NCI-H2107 (cell line): ENCODE measurements around the gene P2RY11.

Source experiments
- DNase-seq: peaks from one replicate; lab custom pipeline; 2025; lab: John Stamatoyannopoulos, UW

P2RY11 gene

DNA sequence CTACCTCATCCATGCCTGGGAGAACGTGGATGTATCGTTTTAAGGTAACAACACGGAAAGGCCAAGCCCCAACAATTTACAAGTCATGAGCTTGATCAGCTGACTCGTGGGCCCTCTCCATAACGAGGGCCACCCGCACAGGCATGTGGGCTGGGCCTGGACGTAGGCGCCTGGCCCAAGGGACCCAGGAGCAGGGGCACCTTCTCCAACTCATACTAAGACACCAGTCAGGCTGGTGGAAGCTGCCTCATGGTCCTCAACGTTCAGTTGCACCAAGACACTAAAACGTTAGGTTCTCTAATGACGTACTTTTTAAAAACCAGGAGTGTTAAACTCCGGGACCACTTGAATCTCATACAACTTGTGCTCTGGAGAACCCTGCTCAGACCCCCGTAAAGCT, 30.0 kb downstream of the P2RY11 start:
- DNase-seq: no peak

DNA sequence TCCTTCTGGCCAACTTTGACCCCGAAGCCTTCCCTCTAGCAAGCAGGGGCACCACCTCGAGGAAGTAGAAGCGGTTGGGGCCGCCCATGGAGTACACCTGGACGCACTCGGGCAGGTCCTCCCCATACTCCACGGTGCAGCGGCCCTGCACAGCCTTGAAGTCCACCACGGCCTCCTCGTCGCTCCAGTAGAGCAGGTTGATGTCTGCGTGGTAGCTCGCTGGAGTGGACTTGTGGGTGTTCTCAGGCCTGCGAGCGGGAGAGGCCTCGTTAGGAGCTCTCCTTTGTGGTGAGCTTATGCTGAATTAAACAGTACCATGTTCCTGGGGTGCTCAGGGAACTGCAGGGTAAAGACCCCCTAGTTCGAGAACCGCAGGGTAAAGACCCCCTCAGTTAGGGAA, 30.5 kb downstream of the P2RY11 start:
- no peak for DNase-seq

- no peak for DNase-seq
Measured at GRCh38 chr19:10142701-10143375, 31.3 kb downstream of the P2RY11 start.

- DNase-seq: no peak
Measured at GRCh38 chr19:10143681-10144080, 32.2 kb downstream of the P2RY11 start.

GRCh38 chr19:10144361-10144760, 32.9 kb downstream of the P2RY11 start:
- no peak for DNase-seq

DNA sequence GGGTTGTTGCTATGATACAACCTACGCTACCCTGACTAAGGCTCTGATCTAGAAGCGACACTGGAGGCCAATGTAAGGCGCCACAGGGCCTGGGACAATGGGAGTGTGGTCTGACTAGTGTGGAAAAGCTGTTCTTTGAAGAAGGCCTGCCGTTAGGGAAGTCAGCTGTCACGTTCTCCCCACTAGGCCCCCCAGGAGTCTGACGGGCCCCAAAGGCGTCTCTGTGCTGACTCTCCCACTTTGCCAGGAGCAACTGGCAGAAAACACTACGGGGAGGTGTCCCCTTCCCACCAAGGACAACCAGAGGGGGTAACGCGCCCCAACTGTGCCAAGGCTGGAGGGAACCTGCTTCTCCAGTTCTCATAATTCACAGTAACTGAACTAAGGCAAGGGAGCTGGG, 33.5 kb downstream of the P2RY11 start:
- DNase-seq: no peak

DNA sequence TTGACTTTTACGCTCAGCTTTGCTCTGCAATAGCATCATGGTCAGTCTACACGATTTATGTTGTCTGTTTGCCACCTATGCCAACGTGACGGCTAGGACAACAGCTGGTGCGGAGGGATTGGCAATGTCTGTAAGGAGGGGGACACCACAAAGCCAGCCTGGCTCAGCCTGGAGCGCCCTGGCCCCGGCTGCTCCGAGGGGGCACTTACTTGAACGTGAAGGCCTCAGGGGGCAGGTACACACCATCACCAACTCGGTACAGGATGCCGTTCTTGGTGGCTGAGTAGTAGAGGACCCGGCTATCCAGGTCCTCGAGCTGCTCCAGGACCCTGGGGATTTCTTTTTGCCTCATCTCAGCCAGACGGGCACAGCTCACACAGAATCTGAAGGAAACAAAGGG, 34.6 kb downstream of the P2RY11 start:
- no peak for DNase-seq

- no peak for DNase-seq
Measured at GRCh38 chr19:10149427-10149826, 37.9 kb downstream of the P2RY11 start.

- no peak for DNase-seq
Measured at GRCh38 chr19:10151521-10151920, 40.0 kb downstream of the P2RY11 start.

DNA sequence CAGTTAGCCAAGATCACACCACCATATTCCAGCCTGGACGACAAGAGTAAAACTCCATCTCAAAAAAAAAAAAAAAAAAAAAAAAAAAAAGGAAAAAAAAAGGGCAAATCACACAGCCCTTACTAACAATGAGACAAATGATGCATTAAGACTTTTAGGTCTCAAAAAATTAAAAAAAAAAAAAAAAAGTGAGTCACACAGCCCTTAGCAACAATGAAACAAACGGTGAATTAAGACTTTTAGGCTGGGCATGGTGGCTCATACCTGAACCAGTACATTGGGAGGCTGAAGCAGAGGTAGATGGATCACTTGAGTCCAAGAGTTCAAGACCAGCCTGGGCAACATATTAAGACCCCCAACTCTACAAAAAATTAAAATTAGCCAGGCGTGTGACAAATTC, 40.6 kb downstream of the P2RY11 start:
- no peak for DNase-seq

DNA sequence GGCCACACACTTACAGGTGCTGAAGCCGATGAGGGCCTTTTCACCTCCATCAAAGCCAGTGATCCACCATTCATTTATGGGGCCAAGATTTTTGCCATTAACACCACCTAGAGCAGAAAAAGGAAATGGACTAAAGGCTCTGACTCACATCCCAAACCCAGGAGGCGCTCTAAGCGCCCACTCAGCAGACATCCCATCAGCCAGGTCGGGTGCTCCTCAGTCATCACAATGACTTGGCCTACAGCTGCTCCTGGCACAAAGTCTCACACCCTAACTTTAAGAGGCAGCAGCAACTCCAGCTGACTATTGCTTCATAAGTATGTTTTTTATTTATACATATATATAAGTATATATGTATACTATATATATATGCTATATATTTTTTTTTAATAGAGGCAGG, 44.3 kb downstream of the P2RY11 start:
- no peak for DNase-seq

- DNase-seq: no peak
Measured at GRCh38 chr19:10158071-10158470, 46.6 kb downstream of the P2RY11 start.

DNA sequence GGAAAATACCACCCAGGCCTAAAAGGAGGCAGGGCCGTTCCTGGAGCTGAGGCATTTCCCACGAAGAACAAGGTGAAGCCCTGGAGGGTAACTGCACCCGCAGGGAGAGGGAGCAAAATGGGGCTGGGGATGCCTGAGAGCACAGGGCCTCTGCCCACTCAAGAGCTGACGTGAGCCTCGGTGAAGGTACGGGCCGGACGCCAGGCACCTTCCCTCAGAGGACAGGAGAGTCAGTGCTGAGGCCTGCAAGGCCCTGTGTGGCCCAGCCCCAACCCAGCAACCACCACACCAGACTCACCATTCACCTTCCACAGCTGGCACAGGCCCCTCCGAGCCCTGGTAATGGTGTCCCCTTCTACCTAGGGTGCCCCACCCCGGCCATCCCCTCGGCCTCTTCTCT, 47.0 kb downstream of the P2RY11 start:
- no peak for DNase-seq

DNA sequence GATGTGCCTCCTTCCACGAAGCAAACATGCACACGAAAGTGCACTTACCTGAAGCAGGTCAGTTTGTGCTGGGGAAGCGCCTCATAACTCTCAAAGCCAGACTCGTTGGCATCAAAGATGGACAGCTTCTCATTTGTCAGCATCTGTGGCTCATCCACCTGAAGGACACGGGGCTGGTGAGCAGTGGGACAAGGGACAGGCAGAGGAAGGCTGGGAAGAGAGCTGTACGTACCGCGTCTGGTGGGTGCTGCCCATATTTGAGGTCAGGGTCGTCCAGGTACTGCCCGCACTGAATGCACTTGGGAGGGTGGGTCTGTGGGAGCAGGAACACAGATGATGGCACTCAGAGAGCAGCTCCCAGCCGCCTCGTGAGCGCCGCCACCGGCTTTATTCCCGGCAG, 48.1 kb downstream of the P2RY11 start:
- DNase-seq: no peak

DNA sequence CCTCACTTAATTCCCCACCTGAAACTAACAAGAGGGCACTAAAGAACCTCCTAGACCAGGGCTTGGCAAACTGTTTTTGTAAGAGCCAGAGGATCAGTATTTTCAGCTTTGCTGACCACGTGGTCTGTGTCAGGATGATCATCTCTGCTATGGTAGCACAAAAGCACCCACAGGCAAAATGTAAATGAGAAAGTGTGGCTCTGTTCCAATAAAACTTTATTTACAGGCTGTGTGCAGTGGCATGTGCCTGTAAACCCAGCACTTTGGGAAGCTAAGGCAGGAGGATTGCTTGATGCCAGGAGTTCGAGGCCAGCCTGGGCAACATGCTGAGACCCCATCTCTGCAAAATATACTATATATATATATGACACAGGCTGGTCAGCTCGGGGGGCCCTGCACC, 52.0 kb downstream of the P2RY11 start:
- DNase-seq: no peak
